ENCODE data around the gene PHLDA2. TPM values are rescaled to one million over a fixed set of nuclear protein-coding genes. Genes with fewer than 3 reads are reported as not detected.
A peak's percentile ranks its signal among the peaks of the same experiment; 100 is the strongest.

The PHLDA2 gene
- total and polyA plus RNA-seq, 7 donors, result 0.49 to 7.3 (median 0.87) TPM

DNA sequence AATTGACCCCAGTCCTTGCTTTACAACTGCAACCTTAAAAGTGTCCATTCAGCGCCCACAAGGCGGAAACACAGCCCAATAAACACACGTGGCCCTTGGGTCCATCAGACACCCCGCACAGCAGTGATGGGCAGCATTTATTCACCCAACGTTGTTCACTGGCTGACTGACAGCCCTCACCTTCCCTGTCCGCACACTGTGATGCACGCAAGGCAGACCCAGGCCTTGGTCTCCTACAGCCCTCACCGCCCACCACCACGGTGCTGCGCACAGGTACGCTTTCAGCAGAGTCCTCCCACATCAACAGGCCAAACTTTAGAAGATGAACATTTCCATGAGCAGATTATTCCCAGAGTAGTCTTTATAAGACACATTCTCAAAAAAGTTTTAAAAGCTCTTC, 20.7 kb upstream of the PHLDA2 start:
- peaks cover 11% of the 10 kb centered on the region for H3K4me1 ChIP-seq
- WGBS, 3 donors, result 93 to 96% (median 95%) methylated on average over 11 of the region's 11 CpGs
- TF ChIP-seq, protein P1, sequence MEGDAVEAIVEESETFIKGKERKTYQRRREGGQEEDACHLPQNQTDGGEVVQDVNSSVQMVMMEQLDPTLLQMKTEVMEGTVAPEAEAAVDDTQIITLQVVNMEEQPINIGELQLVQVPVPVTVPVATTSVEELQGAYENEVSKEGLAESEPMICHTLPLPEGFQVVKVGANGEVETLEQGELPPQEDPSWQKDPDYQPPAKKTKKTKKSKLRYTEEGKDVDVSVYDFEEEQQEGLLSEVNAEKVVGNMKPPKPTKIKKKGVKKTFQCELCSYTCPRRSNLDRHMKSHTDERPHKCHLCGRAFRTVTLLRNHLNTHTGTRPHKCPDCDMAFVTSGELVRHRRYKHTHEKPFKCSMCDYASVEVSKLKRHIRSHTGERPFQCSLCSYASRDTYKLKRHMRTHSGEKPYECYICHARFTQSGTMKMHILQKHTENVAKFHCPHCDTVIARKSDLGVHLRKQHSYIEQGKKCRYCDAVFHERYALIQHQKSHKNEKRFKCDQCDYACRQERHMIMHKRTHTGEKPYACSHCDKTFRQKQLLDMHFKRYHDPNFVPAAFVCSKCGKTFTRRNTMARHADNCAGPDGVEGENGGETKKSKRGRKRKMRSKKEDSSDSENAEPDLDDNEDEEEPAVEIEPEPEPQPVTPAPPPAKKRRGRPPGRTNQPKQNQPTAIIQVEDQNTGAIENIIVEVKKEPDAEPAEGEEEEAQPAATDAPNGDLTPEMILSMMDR (IDR thresholded peaks at IDR 0.05), result no peak
- H3K27ac ChIP-seq, result no peak overlapping the region
- H3K9me3 ChIP-seq, result no peaks in the 10 kb centered on the region
- peaks cover 8 to 86% of the 10 kb centered on the region in 2 donors for H3K36me3 ChIP-seq (ENCODE audit: insufficient read depth in 1 of 2, low read depth in 1 of 2)
- no peak overlapping the region for H3K4me3 ChIP-seq
- intact Hi-C loops (cut with DNase I), result loop anchor here in 1 of 2 donors (5.0 kb wide), 1 partner anchor 32 kb away; no protein-coding TSS in a partner anchor
- H3K27me3 ChIP-seq (ENCODE audit: insufficient read depth in 3 of 3, low read length in 2 of 3), result no peaks in the 10 kb centered on the region
- ATAC-seq (no peak), DNase-seq (no peak)

DNA sequence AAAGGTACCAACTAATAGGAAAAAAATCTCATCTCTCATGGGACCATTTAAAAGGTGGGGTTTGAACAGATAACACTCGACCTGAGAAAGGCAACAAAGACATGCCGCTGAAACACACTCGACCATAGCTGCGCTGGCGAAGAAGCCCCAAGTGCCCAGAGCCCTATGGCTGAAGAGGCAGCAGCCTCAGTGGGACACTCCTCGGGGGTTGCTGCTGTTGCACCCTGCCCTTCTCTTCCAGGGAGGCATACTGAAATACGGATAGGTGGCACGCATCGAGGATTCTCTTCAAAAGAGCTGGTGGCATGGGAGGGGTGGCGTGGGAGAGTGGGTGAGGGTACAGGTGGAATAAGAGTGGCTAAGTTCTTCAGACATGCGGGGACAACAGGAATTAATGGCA, 18.5 kb upstream of the PHLDA2 start:
- H3K9me3 ChIP-seq, result no peaks in the 10 kb centered on the region
- 89 to 93% (median 90%) methylated on average over 11 of the region's 11 CpGs for WGBS, 3 donors
- TF ChIP-seq, protein P1 (IDR thresholded peaks at IDR 0.05), result no peak
- ATAC-seq (no peak), DNase-seq (no peak)
- no peaks in the 10 kb centered on the region for H3K27me3 ChIP-seq (ENCODE audit: insufficient read depth in 3 of 3, low read length in 2 of 3)
- no peak overlapping the region for H3K27ac ChIP-seq
- H3K36me3 ChIP-seq (ENCODE audit: insufficient read depth in 1 of 2, low read depth in 1 of 2), result peaks cover 0 to 70% of the 10 kb centered on the region in 2 donors
- no peak overlapping the region for H3K4me3 ChIP-seq
- H3K4me1 ChIP-seq, result peaks cover 14% of the 10 kb centered on the region
- intact Hi-C loops (cut with DNase I), result loop anchor here in 1 of 2 donors (5.0 kb wide), 1 partner anchor 35 kb away; no protein-coding TSS in a partner anchor

DNA sequence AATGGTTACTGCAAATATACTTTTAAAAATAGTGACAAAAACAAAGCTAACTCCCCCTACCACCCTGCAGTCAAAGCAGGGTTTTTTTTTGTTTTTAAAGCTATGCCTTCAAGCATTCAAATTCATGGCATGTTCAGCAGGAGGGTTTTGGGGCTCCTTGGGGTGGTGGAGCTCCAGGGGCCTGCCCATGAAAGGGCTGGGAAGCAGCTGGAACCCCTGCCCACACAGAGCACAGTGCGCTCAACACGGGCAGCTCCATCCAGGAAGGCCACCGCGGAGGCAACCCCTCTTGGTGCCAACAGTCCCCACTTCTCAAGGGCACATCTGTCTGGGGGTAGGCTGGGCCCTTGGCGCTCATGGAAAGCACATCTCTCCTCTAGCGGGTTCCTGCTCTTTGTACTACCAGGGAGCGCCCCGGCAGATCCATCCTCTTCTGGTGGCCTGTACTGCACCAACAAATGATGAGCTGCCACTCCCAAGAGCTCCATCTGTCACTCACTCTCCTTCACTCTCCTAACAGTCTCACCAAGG, 16.6 kb upstream of the PHLDA2 start:
- TF ChIP-seq, protein P1 (IDR thresholded peaks at IDR 0.05), result no peak
- DNase-seq (no peak), ATAC-seq (peak in 1 of 4 donors; percentile 5)
- H3K36me3 ChIP-seq (ENCODE audit: insufficient read depth in 1 of 2, low read depth in 1 of 2), result peaks cover 0 to 50% of the 10 kb centered on the region in 2 donors
- H3K27me3 ChIP-seq (ENCODE audit: insufficient read depth in 3 of 3, low read length in 2 of 3), result no peaks in the 10 kb centered on the region
- H3K4me3 ChIP-seq, result peak overlapping the region; percentile 47
- H3K27ac ChIP-seq, result peak overlapping the region; percentile 57
- H3K4me1 ChIP-seq, result peaks cover 19% of the 10 kb centered on the region
- intact Hi-C loops (cut with DNase I), result loop anchor here in 1 of 2 donors (5.0 kb wide), 1 partner anchor 36 kb away; no protein-coding TSS in a partner anchor
- 58 to 70% (median 62%) methylated on average over 8 of the region's 8 CpGs for WGBS, 3 donors
- no peaks in the 10 kb centered on the region for H3K9me3 ChIP-seq

DNA sequence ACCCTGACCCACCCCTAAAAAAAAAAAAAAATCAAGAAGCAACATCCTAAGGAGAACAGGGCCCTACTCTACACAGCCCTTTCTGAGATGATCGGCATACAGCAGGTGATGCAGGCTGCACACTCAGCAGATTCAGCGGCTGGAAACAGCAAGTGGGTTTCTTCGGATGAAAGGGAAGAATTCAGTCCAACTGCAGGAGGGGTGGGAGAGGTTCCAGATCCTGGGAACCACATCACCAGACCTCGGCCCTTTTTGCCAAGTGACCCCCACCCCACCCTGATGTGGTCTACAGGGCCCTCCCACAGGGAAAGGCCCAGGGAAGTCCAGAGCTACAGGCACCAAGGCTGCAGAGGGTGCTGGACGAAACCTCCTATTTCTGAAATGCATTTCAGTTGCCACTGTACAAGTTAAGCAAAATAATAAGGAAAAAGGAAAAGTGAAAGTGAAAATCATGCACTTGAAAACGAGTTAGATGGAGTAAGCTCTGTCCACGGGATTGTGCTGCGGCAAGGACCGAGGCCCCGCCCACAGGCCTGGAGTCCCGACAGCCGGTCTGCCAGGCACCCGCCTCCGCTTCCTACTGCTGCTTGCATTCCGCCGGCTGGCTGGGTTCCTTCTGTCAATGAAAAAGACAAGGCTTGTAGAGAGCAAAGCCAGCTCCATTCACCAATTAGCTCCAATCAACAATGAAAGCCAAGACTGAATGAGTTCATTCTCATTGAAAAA, 16.0 kb upstream of the PHLDA2 start:
- H3K9me3 ChIP-seq, result no peaks in the 10 kb centered on the region
- ATAC-seq, result peak; percentile 74 to 85 (median 80)

More for the DNA sequence above, 16.0 kb upstream of the PHLDA2 start:
- intact Hi-C loops (cut with DNase I), result loop anchor here in 1 of 2 donors (5.0 kb wide), 1 partner anchor 37 kb away; no protein-coding TSS in a partner anchor
- Histone ChIP-seq H3K27ac (peak overlapping the region; percentile 57), H3K4me1 (peaks cover 21% of the 10 kb centered on the region), H3K4me3 (peak overlapping the region; percentile 47), H3K36me3 (ENCODE audit: insufficient read depth in 1 of 2, low read depth in 1 of 2) (peaks cover 0 to 44% of the 10 kb centered on the region in 2 donors), H3K27me3 (ENCODE audit: insufficient read depth in 3 of 3, low read length in 2 of 3) (no peaks in the 10 kb centered on the region)
- DNase-seq, result peak; percentile 90 to 91
- WGBS, 3 donors, result 6 to 10% (median 8%) methylated on average over 16 of the region's 16 CpGs
- TF ChIP-seq, protein P1 (IDR thresholded peaks at IDR 0.05), result no peak
